HCT116 (cell line): ENCODE results near the gene CLEC18A. TPM values are rescaled to one million over a fixed set of nuclear protein-coding genes. Genes with fewer than 3 reads are reported as not detected.
"Not testable (repeated sequence)": the region's sequence is repeated elsewhere in the genome, so short reads cannot be mapped to it uniquely, and the experiment has no call there.

Experiments used
- ATAC-seq: fragments of 200-7000 bp; cut with Tn5 transposase; 2 replicates; pipeline ENCODE4 v1.9.1; 2020; ENCODE audit warnings: mild to moderate bottlenecking, moderate library complexity
- BruUV-seq: library from RNA; stranded (reverse); fragments of 400-500 nt; replicated peaks from 2 replicates; lab custom pipeline; 2021; lab: Mats Ljungman, UMichigan
- CTCF ChIA-PET: fragments of 300-600 bp; sonication (Branson Sonifier 250); formaldehyde crosslinking; loops from one replicate; lab custom pipeline; 2021; ENCODE audit warnings: antibody characterized with exemption; lab: Charles Lee
- POLR2A ChIA-PET: fragments of 300-600, 350-600 bp; sonication (Branson Sonifier 250); formaldehyde crosslinking; loops from one replicate; lab custom pipeline; 2021; ENCODE audit warnings: antibody characterized with exemption; lab: Charles Lee
- RAD21 ChIA-PET, 2 experiments: fragments of 300-600 bp; sonication (Branson Sonifier 250); formaldehyde crosslinking; loops; one replicate each; lab custom pipeline; 2023; ENCODE audit warnings: low total read pairs in 2 of 2; ENCODE audit not compliant: uncharacterized antibody in 2 of 2, unreplicated experiment in 2 of 2, low non-redundant PET in 1 of 2; lab: Charles Lee
- DNase-seq: peaks from one replicate; pipeline ENCODE4 v3.0.0-alpha.2; 2010; ENCODE audit warnings: low read depth, low spot score
- H2AFZ ChIP-seq: fragments of 200-600 bp; shearing (Covaris generic), sonication (generic); 2 replicates; pipeline ENCODE4 v1.6.1; 2017; ENCODE audit warnings: low read depth, mixed run types, mixed read lengths, antibody characterized with exemption, low read length; ENCODE audit not compliant: poor library complexity, severe bottlenecking
- H3K27ac ChIP-seq: 2 replicates; pipeline ENCODE4 v1.5.1; 2012; ENCODE audit warnings: low read depth, low read length
- H3K27me3 ChIP-seq: fragments of 200-600 bp; sonication (generic); 2 replicates; pipeline ENCODE4 v1.6.1; 2016; ENCODE audit warnings: mixed run types, low read length, mixed read lengths; ENCODE audit not compliant: insufficient read depth
- H3K36me3 ChIP-seq, 2 experiments: fragments of 200-500 bp in 1 of 2; fragments of 200-600 bp in 1 of 2; sonication (Bioruptor generic) in 1 of 2; sonication (generic) in 1 of 2; 2 replicates each; pipeline versions ENCODE4 v1.5.1 to v1.6.1; 2014 to 2016; ENCODE audit warnings: low read length in 2 of 2, inconsistent platforms in 1 of 2, mixed read lengths in 1 of 2, mixed run types in 1 of 2; ENCODE audit not compliant: insufficient read depth in 2 of 2, control insufficient read depth in 1 of 2
- H3K4me1 ChIP-seq, 2 experiments: fragments of 200-600 bp in 1 of 2; sonication (generic) in 1 of 2; 2 replicates each; pipeline versions ENCODE4 v1.5.1 to v1.6.1; 2012 to 2017; ENCODE audit warnings: low read length in 2 of 2, inconsistent platforms in 1 of 2, mild to moderate bottlenecking in 1 of 2, mixed read lengths in 1 of 2, mixed run types in 1 of 2, moderate library complexity in 1 of 2; ENCODE audit not compliant: insufficient read depth in 2 of 2, control insufficient read depth in 1 of 2
- H3K4me2 ChIP-seq: fragments of 200-600 bp; sonication (generic); 2 replicates; pipeline ENCODE4 v1.6.1; 2017; ENCODE audit warnings: mixed run types, low read length, mixed read lengths
- H3K4me3 ChIP-seq, 2 experiments: fragments of 200-600 bp in 1 of 2; sonication (generic) in 1 of 2; replicated peaks in 1 of 2; 2 replicates each; pipeline ENCODE4 v1.5.1; 2011 to 2016; ENCODE audit warnings: low read length in 2 of 2, control low read depth in 1 of 2, low read depth in 1 of 2, mild to moderate bottlenecking in 1 of 2, mixed read lengths in 1 of 2, mixed run types in 1 of 2
- H3K79me2 ChIP-seq: fragments of 200-600 bp; sonication (generic); 2 replicates; pipeline ENCODE4 v1.6.1; 2017; ENCODE audit warnings: mild to moderate bottlenecking, mixed run types, low read length, moderate library complexity, mixed read lengths; ENCODE audit not compliant: insufficient read depth
- H3K9ac ChIP-seq: fragments of 200-600 bp; sonication (generic); 2 replicates; pipeline ENCODE4 v1.6.1; 2016; ENCODE audit warnings: low read length, mixed read lengths
- H3K9me2 ChIP-seq: fragments of 200-600 bp; sonication (generic), shearing (Covaris generic); 2 replicates; pipeline ENCODE4 v1.6.1; 2017; ENCODE audit warnings: mixed run types, mild to moderate bottlenecking, moderate library complexity; ENCODE audit not compliant: insufficient read depth
- H3K9me3 ChIP-seq, 2 experiments: fragments of 200-500 bp in 1 of 2; fragments of 200-600 bp in 1 of 2; sonication (Bioruptor generic) in 1 of 2; sonication (generic) in 1 of 2; 2 replicates each; pipeline ENCODE4 v1.6.1; 2014 to 2017; ENCODE audit warnings: low read length in 2 of 2, mixed read lengths in 2 of 2, inconsistent platforms in 1 of 2, low read depth in 1 of 2, mild to moderate bottlenecking in 1 of 2, mixed run types in 1 of 2, moderate library complexity in 1 of 2; ENCODE audit not compliant: control insufficient read depth in 1 of 2, insufficient read depth in 1 of 2
- H4K20me1 ChIP-seq: fragments of 200-600 bp; sonication (generic), shearing (Covaris generic); 2 replicates; pipeline ENCODE4 v1.6.1; 2017; ENCODE audit warnings: mixed run types, mild to moderate bottlenecking, moderate library complexity; ENCODE audit not compliant: insufficient read depth
- intact Hi-C: fragments of 100-400 bp; cut with micrococcal nuclease; formaldehyde crosslinking; loops from 2 replicates; pipeline ENCODE4 v1.10.0; 2022
- total RNA-seq: library from RNA; stranded (reverse); gene quantifications from one replicate; pipeline ENCODE4 v1.2.1, GENCODE V29; 2021; ENCODE audit not compliant: unreplicated experiment

Gene CLEC18A
- total RNA-seq, 1 experiment from 2014 or later: 1.0 TPM

- CTCF ChIA-PET: not testable (repeated sequence)
These were observed 18.5 kb downstream of the CLEC18A start for GRCh38 chr16:69969657-69970056.

GRCh38 chr16:69972120-69972519 lies 21.0 kb downstream of the CLEC18A start:
- POLR2A ChIA-PET, RAD21 ChIA-PET, H3K36me3 ChIP-seq, intact Hi-C loops, DNase-seq, CTCF ChIA-PET, H3K27me3 ChIP-seq, H2AFZ ChIP-seq, H3K4me2 ChIP-seq, ATAC-seq, H4K20me1 ChIP-seq, BruUV-seq, H3K79me2 ChIP-seq, H3K4me3 ChIP-seq, H3K9me3 ChIP-seq, H3K9me2 ChIP-seq, H3K9ac ChIP-seq, H3K27ac ChIP-seq, H3K4me1 ChIP-seq: not testable (repeated sequence)

More at GRCh38 chr16:69969657-69970056, 18.5 kb downstream of the CLEC18A start:
- H3K9ac ChIP-seq, DNase-seq, POLR2A ChIA-PET, H3K27ac ChIP-seq, H3K79me2 ChIP-seq, intact Hi-C loops, H4K20me1 ChIP-seq, H2AFZ ChIP-seq, H3K9me2 ChIP-seq, H3K27me3 ChIP-seq, H3K9me3 ChIP-seq, ATAC-seq, H3K4me3 ChIP-seq, H3K36me3 ChIP-seq, H3K4me2 ChIP-seq, BruUV-seq, RAD21 ChIA-PET, H3K4me1 ChIP-seq: not testable (repeated sequence)

- H3K9me3 ChIP-seq, intact Hi-C loops, H3K27me3 ChIP-seq, CTCF ChIA-PET, H3K4me3 ChIP-seq, POLR2A ChIA-PET, H4K20me1 ChIP-seq, DNase-seq, H3K36me3 ChIP-seq, BruUV-seq, H3K9me2 ChIP-seq, H2AFZ ChIP-seq, H3K4me1 ChIP-seq, H3K4me2 ChIP-seq, H3K9ac ChIP-seq, RAD21 ChIA-PET, H3K27ac ChIP-seq, ATAC-seq, H3K79me2 ChIP-seq: not testable (repeated sequence)
These were observed 21.8 kb downstream of the CLEC18A start for GRCh38 chr16:69972935-69973334.

GRCh38 chr16:69985196-69985595 lies 34.1 kb downstream of the CLEC18A start:
- not testable (repeated sequence) for H3K27me3 ChIP-seq

More at GRCh38 chr16:69985196-69985595, 34.1 kb downstream of the CLEC18A start:
- H3K79me2 ChIP-seq, H3K27ac ChIP-seq, H3K9ac ChIP-seq, POLR2A ChIA-PET, H3K9me2 ChIP-seq, DNase-seq, intact Hi-C loops, H4K20me1 ChIP-seq, H3K36me3 ChIP-seq, H3K4me2 ChIP-seq, ATAC-seq, CTCF ChIA-PET, H2AFZ ChIP-seq, H3K4me1 ChIP-seq, RAD21 ChIA-PET, H3K9me3 ChIP-seq, H3K4me3 ChIP-seq, BruUV-seq: not testable (repeated sequence)
